Stimulated activated naive CD4-positive, alpha-beta T cell (primary cell): ENCODE results near the gene CCL11.

Experiments used
- DNase-seq, 6 experiments: peaks; one replicate each; lab custom pipeline; 2025; lab: John Stamatoyannopoulos, UW

The CCL11 gene

DNA sequence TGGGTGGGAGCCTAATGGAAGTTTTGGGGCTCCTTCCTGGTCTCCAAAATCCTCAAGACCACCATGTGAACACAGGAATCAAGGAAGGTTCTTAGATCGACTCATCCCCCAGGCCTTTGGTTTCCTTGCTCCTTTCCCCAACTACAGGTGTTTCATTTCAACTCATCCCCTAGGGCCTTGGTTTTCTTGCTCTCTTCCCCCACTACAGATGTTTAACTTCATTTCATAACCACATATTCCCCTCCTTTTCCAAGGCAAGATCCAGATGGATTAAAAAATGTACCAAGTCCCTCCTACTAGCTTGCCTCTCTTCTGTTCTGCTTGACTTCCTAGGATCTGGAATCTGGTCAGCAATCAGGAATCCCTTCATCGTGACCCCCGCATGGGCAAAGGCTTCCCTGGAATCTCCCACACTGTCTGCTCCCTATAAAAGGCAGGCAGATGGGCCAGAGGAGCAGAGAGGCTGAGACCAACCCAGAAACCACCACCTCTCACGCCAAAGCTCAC lies at the start of gene CCL11:
TSS of gene CCL11 (plus strand) at position 457 of the 507 bp plus-strand sequence. CDS start 67 bp downstream, outside the sequence.
- DNase-seq, result no peak

GRCh38 chr17:34236281-34236892 lies 49.2 kb upstream of the CCL11 start:
- DNase-seq, result no peak

DNA sequence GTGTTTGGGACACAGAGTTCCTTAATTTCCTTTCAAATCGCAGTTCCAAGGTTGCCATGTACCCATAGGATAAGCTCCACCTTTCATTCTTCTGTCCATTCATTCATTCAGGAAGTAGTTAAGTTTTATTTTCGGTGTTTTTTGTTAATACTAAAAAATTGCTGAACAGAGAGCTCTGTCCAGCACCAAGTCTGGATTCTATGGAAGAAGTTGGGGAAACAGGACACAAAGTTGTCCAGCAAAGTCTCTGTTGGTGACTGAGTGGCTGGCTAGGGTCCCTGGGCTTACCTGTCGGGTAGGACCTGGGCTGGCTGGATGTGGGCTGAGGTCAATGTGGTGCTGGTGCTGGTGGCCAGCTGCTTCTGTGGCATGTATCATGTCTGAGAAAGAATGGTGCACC lies 48.1 kb upstream of the CCL11 start:
- DNase-seq, result no peak

DNA sequence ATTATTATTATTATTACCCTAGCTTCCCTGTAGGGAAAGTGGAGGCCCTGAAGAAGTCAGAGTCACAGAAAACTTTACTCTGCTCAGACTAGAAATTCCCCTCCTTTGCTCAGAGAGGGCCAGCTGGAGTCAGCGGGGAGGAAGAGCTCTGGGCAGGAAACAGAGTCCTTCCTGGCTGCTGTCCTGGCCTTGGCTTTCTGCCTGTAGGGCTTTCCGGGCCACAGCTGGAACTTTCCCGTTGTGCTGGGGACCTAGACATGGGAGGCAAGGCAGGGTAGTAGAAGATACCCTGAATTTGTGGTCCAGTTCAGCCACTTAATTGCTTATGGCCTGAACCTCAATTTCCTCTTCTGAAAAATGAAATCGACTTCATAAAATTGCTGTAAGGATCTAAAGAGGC lies 44.5 kb upstream of the CCL11 start:
- DNase-seq, result no peak

- no peak for DNase-seq
Measured at GRCh38 chr17:34242587-34243363, 42.8 kb upstream of the CCL11 start.

DNA sequence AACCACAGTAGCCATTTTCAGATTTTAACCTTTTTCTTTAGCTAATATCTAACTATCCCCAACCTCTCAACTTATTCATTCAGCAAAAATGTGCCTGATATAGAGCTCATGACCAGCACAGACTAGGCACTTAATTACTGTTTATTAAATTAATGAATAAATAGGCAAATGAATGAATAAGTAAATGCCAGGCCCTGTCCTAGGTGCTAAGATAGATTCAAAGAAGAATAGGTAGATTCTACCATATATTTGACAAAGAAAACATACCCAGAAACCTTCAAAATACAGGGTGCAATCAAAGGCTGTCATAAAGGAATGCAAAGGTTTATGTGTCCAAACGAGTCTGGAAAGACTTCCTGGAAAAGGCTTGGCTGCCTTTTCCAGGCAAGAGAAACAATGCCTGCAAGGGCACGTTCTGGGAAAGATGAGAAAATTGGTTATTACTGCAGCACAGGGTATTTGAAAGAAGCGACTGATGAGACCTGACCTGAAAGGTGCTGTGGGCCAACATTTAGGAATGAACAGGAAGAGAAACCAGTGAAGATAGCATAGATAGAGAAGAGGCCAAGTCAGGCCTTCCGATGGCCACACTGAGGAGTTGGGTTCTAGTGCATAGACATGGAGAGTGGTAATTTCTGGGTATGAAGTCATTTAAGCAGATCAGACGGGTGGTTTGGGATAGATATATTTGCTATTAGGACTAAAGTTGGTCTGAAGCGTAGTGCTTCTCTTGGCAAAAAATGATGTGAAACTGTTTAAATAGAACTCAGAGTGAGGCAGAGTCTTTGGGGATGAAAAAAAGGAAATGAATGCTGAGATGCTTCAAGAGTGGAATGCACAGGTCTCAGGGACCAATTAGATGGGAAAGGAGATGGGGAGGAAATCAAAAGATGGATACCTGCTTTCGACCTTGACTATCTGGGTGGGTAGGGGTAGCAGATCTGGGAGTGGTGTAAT lies 41.9 kb upstream of the CCL11 start:
- DNase-seq, result no peak

DNA sequence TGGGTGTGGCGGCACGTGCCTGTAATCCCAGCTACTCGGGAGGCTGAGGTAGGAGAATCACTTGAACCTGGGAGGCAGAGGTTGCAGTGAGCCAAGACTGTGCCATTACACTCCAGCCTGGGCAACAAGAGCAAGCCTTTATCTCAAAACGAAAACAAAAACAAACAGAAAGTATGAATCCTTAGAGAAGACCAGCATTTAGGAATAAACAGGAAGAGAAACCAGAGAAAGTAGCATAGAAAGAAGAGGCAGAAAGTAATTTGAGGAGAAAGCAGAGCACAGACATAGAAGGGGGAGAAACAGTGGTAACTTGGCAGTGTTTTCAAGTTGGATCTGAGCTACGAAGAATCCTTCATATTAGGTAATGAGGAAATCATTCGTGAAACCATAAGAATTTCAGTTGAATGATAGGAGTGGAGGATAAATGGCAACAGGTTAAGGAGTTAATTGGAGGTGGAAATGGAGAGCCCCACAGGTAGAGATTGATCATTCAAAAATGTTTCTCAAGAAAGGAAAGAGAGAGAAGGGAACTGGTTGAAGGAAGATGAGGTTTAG lies 40.1 kb upstream of the CCL11 start:
- no peak for DNase-seq

GRCh38 chr17:34246446-34246845 lies 39.1 kb upstream of the CCL11 start:
- no peak for DNase-seq

DNA sequence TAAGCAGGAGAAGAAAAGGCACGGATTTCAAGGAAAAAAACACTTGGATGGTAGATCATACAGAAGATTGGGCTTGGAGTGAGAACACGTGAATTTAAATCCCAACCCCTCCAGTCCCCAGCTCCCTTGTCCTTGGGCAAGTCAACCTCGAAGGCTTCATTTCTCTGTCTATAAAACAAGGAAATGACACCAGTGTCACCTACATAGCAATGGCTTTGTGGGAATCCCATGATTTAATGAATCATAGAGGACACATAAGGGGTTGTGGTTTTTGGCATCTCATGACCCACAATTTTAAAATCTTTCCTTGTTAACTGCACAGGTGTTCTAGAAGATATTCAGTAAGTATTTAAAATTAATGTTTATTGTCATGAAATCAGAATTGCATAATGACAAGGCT lies 38.7 kb upstream of the CCL11 start:
- DNase-seq, result no peak

GRCh38 chr17:34248511-34249024 lies 37.0 kb upstream of the CCL11 start:
- no peak for DNase-seq

DNA sequence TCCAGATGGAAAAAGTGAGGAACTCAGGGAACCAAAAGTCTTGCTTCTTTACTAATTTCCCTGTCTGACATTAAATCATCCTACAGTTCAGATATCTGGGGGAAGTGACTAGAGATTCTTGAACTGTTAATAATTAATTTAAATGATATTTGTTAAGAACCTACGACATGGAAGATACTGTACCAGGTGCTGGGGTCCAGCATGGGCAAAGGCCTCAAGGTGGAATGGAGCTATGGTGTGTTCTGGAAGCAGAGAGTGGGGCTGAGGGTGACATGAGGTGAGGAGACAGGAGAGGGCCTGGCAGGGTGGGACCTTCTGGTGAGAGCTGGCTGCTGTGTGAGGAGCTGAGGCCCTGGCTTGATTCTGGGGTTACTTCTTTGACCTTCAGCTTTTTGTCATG lies 36.5 kb upstream of the CCL11 start:
- no peak for DNase-seq

- DNase-seq, result no peak
Measured at GRCh38 chr17:34249478-34249877, 36.1 kb upstream of the CCL11 start.

DNA sequence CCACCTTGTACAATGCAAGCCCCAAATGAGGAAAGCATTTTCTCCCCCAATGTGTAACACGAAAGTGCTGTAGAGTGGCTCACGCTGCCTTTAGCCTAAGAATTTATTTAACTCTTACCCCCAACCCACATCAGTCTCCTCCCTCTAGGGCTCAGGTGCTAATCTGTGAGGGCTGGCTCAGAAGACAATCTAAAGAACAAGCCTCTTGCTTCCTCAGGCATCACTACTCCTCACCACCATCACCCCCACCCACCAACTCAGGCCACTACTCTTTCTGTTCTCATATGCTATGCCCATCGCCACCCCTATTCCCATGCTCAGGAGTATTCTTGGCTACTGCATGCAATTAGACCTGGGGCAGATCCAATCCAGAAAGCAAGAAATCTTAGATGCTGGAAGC lies 34.4 kb upstream of the CCL11 start:
- no peak for DNase-seq

DNA sequence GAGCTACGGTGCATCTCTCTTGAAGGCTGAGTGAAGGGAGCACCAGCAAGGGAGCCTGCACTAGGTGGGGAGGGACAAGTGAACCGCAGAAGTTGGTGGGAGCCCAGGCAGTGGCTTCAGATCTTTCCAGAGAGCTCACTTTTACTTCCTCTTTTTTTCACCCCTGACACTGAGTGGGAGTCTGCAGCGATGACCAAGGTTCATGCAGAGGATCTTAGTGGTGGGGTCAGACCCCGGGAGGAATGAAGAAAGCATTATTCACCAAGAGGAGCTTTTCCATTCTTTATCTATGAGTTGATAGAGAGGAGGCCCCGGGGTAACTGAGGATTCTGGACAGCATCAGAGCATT lies 33.5 kb upstream of the CCL11 start:
- DNase-seq, result no peak

DNA sequence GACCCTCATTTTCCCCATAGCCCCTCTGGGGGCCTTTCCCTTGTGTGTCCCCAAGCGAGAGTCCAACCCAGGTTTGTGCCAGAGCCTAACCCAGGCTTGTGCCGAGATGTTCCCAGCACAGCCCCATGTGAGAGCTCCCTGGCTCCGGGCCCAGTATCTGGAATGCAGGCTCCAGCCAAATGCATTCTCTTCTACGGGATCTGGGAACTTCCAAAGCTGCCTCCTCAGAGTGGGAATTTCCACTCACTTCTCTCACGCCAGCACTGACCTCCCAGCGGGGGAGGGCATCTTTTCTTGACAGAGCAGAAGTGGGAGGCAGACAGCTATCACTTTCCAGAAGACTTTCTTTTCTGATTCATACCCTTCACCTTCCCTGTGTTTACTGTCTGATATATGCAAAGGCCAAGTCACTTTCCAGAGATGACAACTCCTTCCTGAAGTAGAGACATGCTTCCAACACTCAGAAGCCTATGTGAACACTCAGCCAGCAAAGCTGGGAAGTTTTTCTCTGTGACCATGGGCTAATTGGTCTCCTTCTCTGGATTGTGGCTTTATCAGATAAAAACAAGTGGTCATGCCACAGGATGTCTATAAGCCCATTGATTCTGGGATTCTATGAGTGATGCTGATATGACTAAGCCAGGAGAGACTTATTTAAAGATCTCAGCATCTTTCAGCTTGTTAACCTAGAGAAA lies 33.0 kb upstream of the CCL11 start:
- DNase-seq, result no peak

DNA sequence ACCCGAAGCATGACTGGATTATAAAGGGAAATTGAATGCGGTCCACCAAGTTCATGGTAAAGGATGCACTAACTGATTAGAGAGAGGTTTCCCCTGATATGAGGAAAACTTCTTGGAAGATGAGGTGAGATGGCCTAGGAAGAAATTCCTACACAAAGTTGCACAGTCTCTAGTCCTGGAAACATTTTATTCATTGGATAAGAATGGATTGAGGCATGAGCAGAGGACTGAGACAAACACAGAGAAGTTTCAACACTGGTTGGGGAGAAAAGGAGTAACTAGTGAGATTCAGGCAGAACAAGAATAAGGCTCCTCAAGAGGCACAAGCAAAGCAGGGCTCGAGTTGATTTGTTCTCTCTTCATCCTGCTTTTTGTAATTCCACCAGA lies 32.4 kb upstream of the CCL11 start:
- no peak for DNase-seq

GRCh38 chr17:34254146-34254545 lies 31.4 kb upstream of the CCL11 start:
- DNase-seq, result no peak

DNA sequence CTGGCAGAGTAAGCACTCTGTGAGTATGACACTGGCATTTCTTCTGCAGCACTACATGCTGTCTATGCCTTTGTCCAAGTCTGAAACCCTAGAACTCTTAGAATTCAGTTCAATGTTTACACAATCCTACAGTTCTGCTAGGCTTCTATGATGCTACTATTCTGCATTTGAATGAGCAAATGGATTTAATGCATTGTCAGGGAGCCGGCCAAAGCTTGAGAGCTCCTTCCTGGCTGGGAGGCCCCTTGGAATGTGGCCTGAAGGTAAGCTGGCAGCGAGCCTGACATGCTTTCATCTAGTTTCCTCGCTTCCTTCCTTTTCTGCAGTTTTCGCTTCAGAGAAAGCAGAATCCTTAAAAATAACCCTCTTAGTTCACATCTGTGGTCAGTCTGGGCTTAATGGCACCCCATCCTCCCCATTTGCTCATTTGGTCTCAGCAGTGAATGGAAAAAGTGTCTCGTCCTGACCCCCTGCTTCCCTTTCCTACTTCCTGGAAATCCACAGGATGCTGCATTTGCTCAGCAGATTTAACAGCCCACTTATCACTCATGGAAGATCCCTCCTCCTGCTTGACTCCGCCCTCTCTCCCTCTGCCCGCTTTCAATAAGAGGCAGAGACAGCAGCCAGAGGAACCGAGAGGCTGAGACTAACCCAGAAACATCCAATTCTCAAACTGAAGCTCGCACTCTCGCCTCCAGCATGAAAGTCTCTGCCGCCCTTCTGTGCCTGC lies 30.7 kb upstream of the CCL11 start, which contains the start of gene CCL2:
TSS of gene CCL2 (plus strand) at position 635 of the 730 bp plus-strand sequence. CDS start at position 700, 65 bp downstream.
- DNase-seq, result no peak

- DNase-seq, result no peak
Measured at GRCh38 chr17:34255381-34255732, 30.2 kb upstream of the CCL11 start.

GRCh38 chr17:34255841-34256240 lies 29.7 kb upstream of the CCL11 start:
- DNase-seq, result no peak
